Karpas-422 (cell line): Measurements from ENCODE around the gene ETV6. TPM values are rescaled to one million over a fixed set of nuclear protein-coding genes. Genes with fewer than 3 reads are reported as not detected.

Experiments used
- DNase-seq: peaks from one replicate; pipeline ENCODE4 v3.0.0-alpha.2; 2015
- H2AFZ ChIP-seq: fragments of 200-600 bp; sonication (generic); 2 replicates; pipeline ENCODE4 v1.6.1; 2014; ENCODE audit warnings: antibody characterized with exemption, low read length, mixed read lengths
- H3K27ac ChIP-seq: fragments of 200-600 bp; sonication (generic); 2 replicates; pipeline ENCODE4 v1.5.1; 2014; ENCODE audit warnings: mild to moderate bottlenecking, low read length, moderate library complexity
- H3K27me3 ChIP-seq: fragments of 200-600 bp; sonication (generic); 2 replicates; pipeline ENCODE4 v1.6.1; 2014; ENCODE audit warnings: low read length, mixed read lengths
- H3K36me3 ChIP-seq: fragments of 200-600 bp; sonication (generic); 2 replicates; pipeline ENCODE4 v1.6.1; 2014; ENCODE audit warnings: low read length, mixed read lengths; ENCODE audit not compliant: insufficient read depth
- H3K4me1 ChIP-seq: fragments of 200-600 bp; sonication (generic); 2 replicates; pipeline ENCODE4 v1.6.1; 2014; ENCODE audit warnings: mild to moderate bottlenecking, low read length, mixed read lengths
- H3K4me2 ChIP-seq: fragments of 200-600 bp; sonication (generic); 2 replicates; pipeline ENCODE4 v1.6.1; 2014; ENCODE audit warnings: low read length, low read depth, mild to moderate bottlenecking; ENCODE audit not compliant: poor library complexity, severe bottlenecking
- H3K4me3 ChIP-seq: fragments of 200-600 bp; sonication (generic); 2 replicates; pipeline ENCODE4 v1.5.1; 2014; ENCODE audit warnings: mild to moderate bottlenecking, antibody characterized with exemption, low read length, mixed read lengths
- H3K79me2 ChIP-seq: fragments of 200-600 bp; sonication (generic); 2 replicates; pipeline ENCODE4 v1.6.1; 2014; ENCODE audit warnings: mild to moderate bottlenecking, low read length, mixed read lengths
- H3K9ac ChIP-seq: fragments of 200-600 bp; sonication (generic); 2 replicates; pipeline ENCODE4 v1.6.0; 2014; ENCODE audit warnings: low read length
- H3K9me2 ChIP-seq: fragments of 200-600 bp; sonication (generic), shearing (Covaris generic); replicated peaks from 2 replicates; pipeline ENCODE4 v1.6.0; 2014; ENCODE audit warnings: mild to moderate bottlenecking, low read length, moderate library complexity; ENCODE audit not compliant: insufficient read depth
- H3K9me3 ChIP-seq: fragments of 300-700, 200-600 bp; sonication (generic); 2 replicates; pipeline ENCODE4 v1.6.1; 2014; ENCODE audit warnings: low read length, mixed read lengths
- H4K20me1 ChIP-seq: fragments of 200-600 bp; sonication (generic); 2 replicates; pipeline ENCODE4 v1.6.1; 2014; ENCODE audit warnings: mild to moderate bottlenecking, antibody characterized with exemption, low read length, low read depth; ENCODE audit not compliant: insufficient read depth
- total RNA-seq: library from RNA; depleted of rRNA; stranded (reverse); fragments of >200 nt; shearing (Covaris generic); gene quantifications from 2 replicates; pipeline ENCODE4 v1.2.3, GENCODE V29; 2014; ENCODE audit warnings: low replicate concordance

Gene ETV6
- total RNA-seq, 1 experiment from 2014 or later, result 1.0 TPM

DNA sequence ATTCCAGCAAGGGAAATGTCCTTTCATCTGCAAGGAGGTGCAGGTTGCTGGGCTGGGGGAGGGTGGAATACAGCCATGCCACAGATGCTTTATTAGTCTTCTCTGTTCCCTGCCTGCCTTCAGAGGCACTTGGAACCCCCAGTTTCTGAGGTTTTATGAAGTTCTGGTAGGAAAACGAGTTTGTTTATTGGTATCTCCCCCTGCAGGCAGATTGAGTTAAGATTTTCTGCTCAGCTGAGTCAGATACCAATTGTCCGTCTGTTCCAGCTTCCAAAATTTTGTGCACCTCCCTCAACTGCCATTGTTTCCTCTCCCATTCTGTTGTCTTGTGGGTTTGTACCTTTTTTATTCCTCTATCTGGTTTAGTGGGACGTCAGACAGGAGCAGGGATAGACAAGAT is 155.6 kb downstream of the ETV6 start:
- no peak overlapping the region for H3K9ac ChIP-seq
- H3K36me3 ChIP-seq, result no peaks in the 10 kb centered on the region
- DNase-seq, result peak; percentile 46
- no peak overlapping the region for H3K4me3 ChIP-seq
- H3K9me2 ChIP-seq, result no peaks in the 10 kb centered on the region
- H3K4me2 ChIP-seq, result no peak overlapping the region
- H3K79me2 ChIP-seq, result no peaks in the 10 kb centered on the region
- H3K9me3 ChIP-seq, result no peaks in the 10 kb centered on the region
- no peaks in the 10 kb centered on the region for H4K20me1 ChIP-seq
- H3K4me1 ChIP-seq, result no peaks in the 10 kb centered on the region
- no peak overlapping the region for H2AFZ ChIP-seq
- H3K27ac ChIP-seq, result no peak overlapping the region
- H3K27me3 ChIP-seq, result no peaks in the 10 kb centered on the region; the same call in 1 of the 2 replicates

DNA sequence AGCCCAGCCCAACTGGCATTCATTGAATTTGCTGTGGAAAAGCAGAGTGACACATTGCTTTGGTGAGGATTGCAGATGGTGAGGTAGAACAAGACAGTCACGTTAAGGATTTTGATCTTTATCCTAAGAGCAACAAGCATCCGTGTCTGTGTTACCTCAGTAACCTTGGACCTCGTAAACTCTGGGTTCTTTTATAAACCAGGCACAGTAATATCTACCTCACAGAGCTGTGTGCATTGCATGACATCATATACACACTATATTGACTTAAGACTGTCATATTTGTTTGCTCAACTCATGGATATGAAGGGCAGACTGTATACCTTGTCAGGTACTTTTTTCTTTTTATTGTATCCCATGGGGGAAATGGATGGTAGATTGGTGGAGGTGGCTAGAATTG is 156.2 kb downstream of the ETV6 start:
- Histone ChIP-seq H2AFZ (no peak overlapping the region), H3K4me3 (no peak overlapping the region), H3K9me2 (no peaks in the 10 kb centered on the region), H3K27me3 (no peaks in the 10 kb centered on the region; the same call in 1 of the 2 replicates), H3K4me1 (no peaks in the 10 kb centered on the region), H3K79me2 (no peaks in the 10 kb centered on the region), H4K20me1 (no peaks in the 10 kb centered on the region), H3K9ac (no peak overlapping the region), H3K9me3 (no peaks in the 10 kb centered on the region), H3K36me3 (no peaks in the 10 kb centered on the region), H3K4me2 (no peak overlapping the region), H3K27ac (no peak overlapping the region)
- no peak for DNase-seq

DNA sequence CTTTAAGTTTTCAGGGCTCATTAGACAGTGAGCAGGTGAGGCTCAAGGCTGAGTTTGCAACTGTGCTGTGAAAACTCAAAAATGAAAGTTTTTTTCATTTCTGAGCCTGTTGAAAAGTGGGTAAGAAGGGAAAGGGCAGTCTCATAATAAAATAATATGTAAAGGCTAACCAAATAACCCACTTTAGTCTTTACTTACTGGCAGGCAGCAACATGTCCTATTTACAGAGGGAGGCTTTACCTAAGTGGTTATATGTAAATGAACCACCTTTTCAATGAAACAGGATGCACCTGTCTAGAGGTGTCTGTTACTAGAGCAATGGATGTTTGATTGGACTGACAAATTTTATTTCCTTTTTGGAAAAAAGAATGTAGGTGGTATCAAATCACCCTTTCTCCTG is 158.0 kb downstream of the ETV6 start:
- Histone ChIP-seq H3K9me2 (no peaks in the 10 kb centered on the region), H4K20me1 (no peaks in the 10 kb centered on the region), H3K4me2 (no peak overlapping the region), H3K9me3 (no peaks in the 10 kb centered on the region), H3K27me3 (no peaks in the 10 kb centered on the region; the same call in 1 of the 2 replicates), H3K9ac (no peak overlapping the region), H3K4me3 (no peak overlapping the region), H3K4me1 (no peaks in the 10 kb centered on the region), H3K79me2 (no peaks in the 10 kb centered on the region), H2AFZ (no peak overlapping the region), H3K36me3 (no peaks in the 10 kb centered on the region), H3K27ac (no peak overlapping the region)
- no peak for DNase-seq

DNA sequence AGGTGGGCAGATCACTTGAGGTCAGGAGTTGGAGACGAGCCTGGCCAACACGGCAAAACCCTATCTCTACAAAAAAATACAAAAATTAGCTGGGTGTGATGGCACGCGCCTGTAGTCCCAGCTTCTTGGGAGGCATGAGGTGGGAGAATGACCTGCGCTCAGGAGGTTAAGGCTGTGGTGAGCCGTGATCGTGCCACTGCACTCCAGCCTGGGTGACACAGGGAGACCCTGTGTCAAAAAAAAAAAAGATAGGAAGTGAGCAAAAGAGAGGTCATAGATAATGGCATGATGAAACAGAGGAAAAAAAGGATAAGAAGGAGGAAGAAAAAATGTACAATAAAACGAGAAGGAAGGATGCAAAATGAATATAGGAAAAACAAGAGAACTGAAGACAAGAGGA is 159.5 kb downstream of the ETV6 start:
- no peak overlapping the region for H3K4me2 ChIP-seq
- no peak overlapping the region for H2AFZ ChIP-seq
- H3K9me2 ChIP-seq, result no peaks in the 10 kb centered on the region
- H3K36me3 ChIP-seq, result no peaks in the 10 kb centered on the region
- H4K20me1 ChIP-seq, result no peaks in the 10 kb centered on the region
- no peaks in the 10 kb centered on the region for H3K79me2 ChIP-seq
- DNase-seq, result no peak
- H3K27me3 ChIP-seq, result no peaks in the 10 kb centered on the region
- no peak overlapping the region for H3K4me3 ChIP-seq
- H3K9ac ChIP-seq, result no peak overlapping the region
- H3K27ac ChIP-seq, result no peak overlapping the region
- no peaks in the 10 kb centered on the region for H3K4me1 ChIP-seq
- no peaks in the 10 kb centered on the region for H3K9me3 ChIP-seq

DNA sequence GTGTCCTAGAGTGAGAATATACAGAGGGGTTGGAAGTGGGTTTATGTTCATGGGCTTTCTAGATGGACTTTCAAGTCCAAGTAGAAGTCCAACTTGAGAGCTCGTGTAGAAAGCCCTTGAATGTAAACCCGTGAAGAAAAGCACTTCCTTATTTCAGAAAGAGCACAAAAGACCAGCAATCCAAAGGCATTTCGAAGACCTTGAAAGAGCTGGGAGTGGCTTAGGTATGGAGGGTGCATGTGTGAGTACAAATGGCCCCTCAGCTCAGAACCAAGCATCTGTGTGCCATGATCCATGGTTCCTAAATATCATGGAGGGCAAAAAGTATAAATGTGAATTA is 160.7 kb downstream of the ETV6 start:
- no peak overlapping the region for H2AFZ ChIP-seq
- no peak overlapping the region for H3K4me3 ChIP-seq
- H3K9me3 ChIP-seq, result no peaks in the 10 kb centered on the region
- H3K36me3 ChIP-seq, result no peaks in the 10 kb centered on the region
- no peaks in the 10 kb centered on the region for H3K4me1 ChIP-seq
- no peak for DNase-seq
- H4K20me1 ChIP-seq, result no peaks in the 10 kb centered on the region
- H3K9ac ChIP-seq, result no peak overlapping the region
- H3K27ac ChIP-seq, result no peak overlapping the region
- H3K79me2 ChIP-seq, result no peaks in the 10 kb centered on the region
- H3K9me2 ChIP-seq, result no peaks in the 10 kb centered on the region
- H3K27me3 ChIP-seq, result no peaks in the 10 kb centered on the region
- no peak overlapping the region for H3K4me2 ChIP-seq

DNA sequence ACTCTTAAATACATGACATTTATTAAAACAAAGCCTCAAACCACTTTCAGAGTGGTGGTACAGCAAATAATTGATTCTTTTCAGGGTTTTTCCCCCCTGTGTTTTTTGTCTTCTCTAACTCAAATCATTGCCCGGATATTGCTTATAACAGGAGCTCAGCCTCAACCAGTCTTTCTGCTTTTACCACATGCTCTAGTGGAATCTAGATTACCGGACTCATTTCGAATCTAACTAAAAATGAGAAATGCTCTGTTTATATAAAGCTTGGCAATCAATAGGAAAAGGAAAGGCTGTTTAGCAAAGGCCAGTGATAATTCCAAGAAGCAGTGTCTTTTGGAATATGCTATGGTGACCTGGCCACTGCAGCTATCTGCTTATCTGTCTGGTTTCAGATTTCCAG is 161.5 kb downstream of the ETV6 start:
- no peak overlapping the region for H3K27ac ChIP-seq
- no peaks in the 10 kb centered on the region for H3K79me2 ChIP-seq
- H3K4me2 ChIP-seq, result no peak overlapping the region

DNA sequence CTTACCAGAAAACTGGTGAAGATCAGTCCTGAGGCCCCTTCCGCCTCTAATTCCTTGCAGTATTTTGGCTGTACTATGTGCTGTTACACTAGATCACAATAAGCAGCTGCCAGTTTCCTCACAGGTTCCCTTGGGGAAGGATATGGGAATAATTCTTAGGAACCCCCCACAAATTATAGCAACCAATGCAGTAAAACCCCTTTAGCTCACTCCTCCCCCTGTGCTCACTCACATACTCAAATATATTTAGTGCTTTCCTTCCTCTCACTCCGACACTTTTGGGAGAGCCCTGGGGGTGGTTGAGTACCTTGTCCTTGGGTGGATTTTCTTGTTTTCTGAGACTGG is 162.7 kb downstream of the ETV6 start:
- H3K27me3 ChIP-seq, result no peaks in the 10 kb centered on the region
- no peaks in the 10 kb centered on the region for H3K9me3 ChIP-seq
- H3K79me2 ChIP-seq, result no peaks in the 10 kb centered on the region
- H3K27ac ChIP-seq, result no peak overlapping the region
- DNase-seq, result no peak
- H3K4me1 ChIP-seq, result no peaks in the 10 kb centered on the region
- no peak overlapping the region for H3K4me3 ChIP-seq
- H4K20me1 ChIP-seq, result no peaks in the 10 kb centered on the region
- H3K9ac ChIP-seq, result no peak overlapping the region
- H2AFZ ChIP-seq, result no peak overlapping the region
- no peaks in the 10 kb centered on the region for H3K36me3 ChIP-seq
- no peaks in the 10 kb centered on the region for H3K9me2 ChIP-seq
- no peak overlapping the region for H3K4me2 ChIP-seq

More for the DNA sequence above, 161.5 kb downstream of the ETV6 start:
- no peaks in the 10 kb centered on the region for H3K4me1 ChIP-seq
- no peak overlapping the region for H3K4me3 ChIP-seq
- no peak for DNase-seq
- no peaks in the 10 kb centered on the region for H3K27me3 ChIP-seq
- no peak overlapping the region for H2AFZ ChIP-seq
- no peaks in the 10 kb centered on the region for H3K9me2 ChIP-seq
- no peaks in the 10 kb centered on the region for H3K36me3 ChIP-seq
- H3K9me3 ChIP-seq, result no peaks in the 10 kb centered on the region
- no peak overlapping the region for H3K9ac ChIP-seq
- no peaks in the 10 kb centered on the region for H4K20me1 ChIP-seq

DNA sequence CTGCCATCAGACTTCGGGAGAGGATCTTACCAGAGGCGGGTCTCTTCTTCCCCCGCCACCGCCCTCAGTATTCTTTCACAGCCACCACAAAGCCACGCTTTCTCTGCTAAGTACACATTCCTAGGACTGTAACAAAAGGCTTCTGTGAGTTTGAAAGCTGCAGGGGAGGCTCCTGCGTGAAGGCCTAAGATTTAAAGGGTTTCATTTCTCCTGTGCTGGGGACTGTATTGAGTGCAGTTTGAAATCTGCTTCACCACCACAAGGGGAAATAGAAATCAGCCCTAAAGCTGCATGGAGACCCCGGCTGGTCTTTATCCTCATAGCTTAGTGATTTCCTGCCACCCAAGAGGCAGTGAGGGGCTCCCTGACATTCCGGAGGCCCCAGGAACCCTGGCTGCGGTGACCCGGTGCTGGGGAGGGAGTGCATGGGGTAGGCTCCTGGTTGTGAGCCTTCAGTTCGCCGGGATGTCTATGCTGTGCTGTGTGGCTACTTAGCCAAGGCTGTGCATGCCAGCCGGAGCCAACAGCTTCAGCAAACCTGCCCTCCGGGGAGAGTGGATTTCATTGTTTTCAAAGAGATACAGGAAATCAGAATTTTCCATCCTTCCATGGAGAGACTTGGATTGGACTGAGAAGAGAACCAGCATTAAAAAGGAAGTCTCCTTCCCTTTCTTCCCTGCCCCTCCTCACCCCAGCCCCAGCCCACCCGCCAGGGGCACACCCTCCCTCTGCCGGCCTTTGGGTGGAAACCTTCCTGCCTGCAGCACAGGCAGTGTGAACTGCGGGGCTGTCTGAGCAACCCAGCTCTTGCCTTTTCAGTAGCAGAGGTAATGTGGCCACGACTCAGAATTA is 163.3 kb downstream of the ETV6 start:
- H3K27ac ChIP-seq, result no peak overlapping the region
- no peak overlapping the region for H3K9ac ChIP-seq
- no peak overlapping the region for H3K4me3 ChIP-seq
- H4K20me1 ChIP-seq, result no peaks in the 10 kb centered on the region
- no peaks in the 10 kb centered on the region for H3K36me3 ChIP-seq
- H3K9me2 ChIP-seq, result no peaks in the 10 kb centered on the region
- H3K79me2 ChIP-seq, result no peaks in the 10 kb centered on the region
- H3K27me3 ChIP-seq, result no peaks in the 10 kb centered on the region
- no peak overlapping the region for H2AFZ ChIP-seq
- no peaks in the 10 kb centered on the region for H3K4me1 ChIP-seq
- no peak overlapping the region for H3K4me2 ChIP-seq
- no peaks in the 10 kb centered on the region for H3K9me3 ChIP-seq
- no peak for DNase-seq
